ENCODE data around the gene CENPL.

CENPL gene

GRCh38 chr1:173824315-173825081 is at the start of gene CENPL, which contains the start of gene DARS2:
Gene CENPL (minus strand): TSS chr1:173824883. CDS start chr1:173811299, 13,584 bp downstream.
Gene DARS2 (plus strand): TSS chr1:173824673. CDS start chr1:173825230, 557 bp downstream.
- H3K4me3 Mint-ChIP-seq, result peak within 1 kb of the TSS; percentile 91
- peaks cover 48% of the 10 kb centered on the region for H3K36me3 Mint-ChIP-seq
- H3K27ac Mint-ChIP-seq, result peak within 1 kb of the TSS; percentile 97
- DNase-seq (ENCODE audit: low spot score in 2 of 2) (peak; percentile 70 to 94), ATAC-seq (peak; percentile 91)
- no peaks in the 10 kb centered on the region for H3K9me3 Mint-ChIP-seq
- H3K4me1 Mint-ChIP-seq, result peaks cover 23% of the 10 kb centered on the region

- Mint-ChIP-seq H3K4me1 (peaks cover 37% of the 10 kb centered on the region), H3K4me3 (peak overlapping the region; percentile 94)
Measured at GRCh38 chr1:173871500-173871899, 46.8 kb upstream of the CENPL start.

DNA sequence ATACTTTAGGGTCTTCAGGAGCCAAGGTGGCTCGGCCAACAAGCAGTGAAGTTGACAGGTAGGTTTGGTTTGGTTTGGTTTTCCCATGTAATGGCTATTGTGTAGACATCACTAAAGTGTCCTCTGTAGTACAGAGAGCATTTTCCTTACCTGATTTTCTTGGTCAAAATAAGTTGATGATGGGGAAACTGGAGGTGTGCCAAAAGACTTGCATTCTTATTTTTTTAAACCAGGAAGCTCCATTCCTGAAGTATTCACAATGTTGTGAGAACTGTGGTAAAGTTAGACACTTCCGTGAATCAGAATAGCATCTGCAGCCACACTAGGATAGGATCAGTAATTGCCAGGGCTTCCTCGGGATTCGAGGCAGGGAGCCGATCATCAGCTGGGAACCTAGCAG is 46.4 kb upstream of the CENPL start:
- DNase-seq (ENCODE audit: low spot score in 2 of 2), result no peak
- H3K36me3 Mint-ChIP-seq, result peaks cover 71% of the 10 kb centered on the region
- H3K9me3 Mint-ChIP-seq, result no peaks in the 10 kb centered on the region
- H3K27ac Mint-ChIP-seq, result peak overlapping the region; percentile 88
- H3K4me1 Mint-ChIP-seq, result peaks cover 41% of the 10 kb centered on the region
- H3K4me3 Mint-ChIP-seq, result peak overlapping the region; percentile 94
- no peak for ATAC-seq

More at GRCh38 chr1:173871500-173871899, 46.8 kb upstream of the CENPL start:
- peaks cover 71% of the 10 kb centered on the region for H3K36me3 Mint-ChIP-seq
- H3K27ac Mint-ChIP-seq, result peak overlapping the region; percentile 88
- DNase-seq (ENCODE audit: low spot score in 2 of 2) (no peak), ATAC-seq (no peak)
- no peaks in the 10 kb centered on the region for H3K9me3 Mint-ChIP-seq

- H3K36me3 Mint-ChIP-seq, result peaks cover 71% of the 10 kb centered on the region
- peaks cover 47% of the 10 kb centered on the region for H3K4me1 Mint-ChIP-seq
- ATAC-seq (peak; percentile 50), DNase-seq (ENCODE audit: low spot score in 2 of 2) (peak in 1 of 2 donors; percentile 75)
- no peaks in the 10 kb centered on the region for H3K9me3 Mint-ChIP-seq
- H3K27ac Mint-ChIP-seq, result peak overlapping the region; percentile 88
- H3K4me3 Mint-ChIP-seq, result peak overlapping the region; percentile 94
Measured at GRCh38 chr1:173870252-173871075, 45.8 kb upstream of the CENPL start.

- Mint-ChIP-seq H3K4me1 (peaks cover 62% of the 10 kb centered on the region), H3K4me3 (peak overlapping the region; percentile 94), H3K9me3 (no peaks in the 10 kb centered on the region), H3K27ac (peak overlapping the region; percentile 99), H3K36me3 (peaks cover 74% of the 10 kb centered on the region)
- ATAC-seq (no peak), DNase-seq (ENCODE audit: low spot score in 2 of 2) (no peak)
Measured at GRCh38 chr1:173869021-173869359, 44.3 kb upstream of the CENPL start.

- Mint-ChIP-seq H3K4me1 (peaks cover 65% of the 10 kb centered on the region), H3K36me3 (peaks cover 74% of the 10 kb centered on the region), H3K9me3 (no peaks in the 10 kb centered on the region), H3K27ac (peak within 1 kb of the TSS; percentile 99), H3K4me3 (peak within 1 kb of the TSS; percentile 94)
- peak; percentile 84 to 97 for DNase-seq (ENCODE audit: low spot score in 2 of 2)
- ATAC-seq, result peak; percentile 75
Measured at GRCh38 chr1:173868266-173869020, 43.8 kb upstream of the CENPL start, which contains the start of gene ZBTB37. Gene ZBTB37 (plus strand): TSS chr1:173868380. CDS start chr1:173870226, 1,846 bp downstream.

DNA sequence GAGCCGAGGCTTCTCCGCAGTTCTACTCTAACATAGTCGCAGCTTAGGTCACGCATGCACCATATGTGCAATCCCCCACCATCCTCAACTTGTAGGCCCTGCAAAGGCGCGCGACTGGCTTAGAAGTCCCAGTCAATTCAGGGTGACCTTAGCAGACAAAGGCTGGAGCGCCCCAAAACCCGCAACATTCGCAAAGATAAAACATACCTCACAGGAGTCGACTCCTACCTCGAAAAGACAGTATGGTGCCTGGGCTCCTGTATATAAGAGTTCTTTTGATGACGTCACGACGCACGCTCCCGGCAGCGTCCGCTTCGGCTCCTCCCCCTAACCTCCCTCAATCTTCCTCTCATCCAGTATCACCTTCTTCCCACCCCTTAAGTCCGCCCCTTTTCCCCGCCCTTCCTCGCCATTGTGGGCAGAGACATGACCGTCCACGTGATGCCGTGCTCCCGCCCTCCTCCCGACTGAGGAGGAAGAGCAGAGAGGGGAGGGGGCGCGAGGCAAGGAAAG is 43.1 kb upstream of the CENPL start, which contains the start of gene GAS5:
Gene GAS5, minus strand, starts transcription at position 237 of the 513 bp plus-strand sequence.
- peaks cover 67% of the 10 kb centered on the region for H3K4me1 Mint-ChIP-seq
- peaks cover 77% of the 10 kb centered on the region for H3K36me3 Mint-ChIP-seq
- H3K27ac Mint-ChIP-seq, result peak within 1 kb of the TSS; percentile 99
- H3K4me3 Mint-ChIP-seq, result peak within 1 kb of the TSS; percentile 94
- ATAC-seq (peak; percentile 82), DNase-seq (ENCODE audit: low spot score in 2 of 2) (peak; percentile 81 to 99)
- H3K9me3 Mint-ChIP-seq, result no peaks in the 10 kb centered on the region

GRCh38 chr1:173867141-173867752 is 42.6 kb upstream of the CENPL start:
- H3K4me3 Mint-ChIP-seq, result peak overlapping the region; percentile 94
- DNase-seq (ENCODE audit: low spot score in 2 of 2), result no peak
- no peak for ATAC-seq
- H3K27ac Mint-ChIP-seq, result peak overlapping the region; percentile 99
- H3K36me3 Mint-ChIP-seq, result peaks cover 82% of the 10 kb centered on the region
- H3K9me3 Mint-ChIP-seq, result no peaks in the 10 kb centered on the region
- H3K4me1 Mint-ChIP-seq, result peaks cover 72% of the 10 kb centered on the region

DNA sequence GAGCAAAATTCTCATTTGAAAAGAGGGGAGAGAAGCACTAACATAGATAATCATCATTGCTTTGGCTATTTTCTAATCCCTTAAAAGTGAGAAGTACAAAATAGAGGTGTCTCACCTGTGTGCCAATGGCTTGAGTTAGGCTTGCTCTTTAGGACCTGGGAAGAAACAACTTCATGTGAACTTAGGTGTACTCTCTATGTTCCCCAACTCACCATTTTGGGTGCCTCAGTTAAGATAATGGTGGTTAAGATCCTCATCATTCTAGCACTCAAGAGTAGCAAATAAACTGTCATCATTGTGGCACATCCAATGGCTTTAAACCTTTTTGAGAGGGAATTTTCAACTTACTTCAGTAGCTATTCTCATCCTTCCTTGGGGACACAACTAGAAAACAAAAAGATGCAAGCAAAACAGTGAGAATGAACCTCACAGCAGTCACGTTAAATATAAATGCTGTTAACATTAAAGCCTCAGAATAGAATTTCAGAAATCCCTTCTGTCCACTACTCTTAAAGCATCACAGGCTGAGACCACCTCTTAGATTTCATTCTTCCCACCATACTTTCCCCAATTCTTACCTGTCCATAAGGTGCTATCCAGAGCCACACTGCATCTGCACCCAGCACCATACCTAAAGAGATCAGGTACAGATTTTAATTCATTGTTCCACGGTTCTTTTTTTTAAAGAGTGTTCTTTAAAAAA is 41.9 kb upstream of the CENPL start:
- H3K9me3 Mint-ChIP-seq, result no peaks in the 10 kb centered on the region
- no peak for DNase-seq (ENCODE audit: low spot score in 2 of 2)
- H3K36me3 Mint-ChIP-seq, result peaks cover 86% of the 10 kb centered on the region
- no peak for ATAC-seq
- peak overlapping the region; percentile 94 for H3K4me3 Mint-ChIP-seq
- H3K4me1 Mint-ChIP-seq, result peaks cover 72% of the 10 kb centered on the region
- H3K27ac Mint-ChIP-seq, result peak overlapping the region; percentile 99

- DNase-seq (ENCODE audit: low spot score in 2 of 2) (no peak), ATAC-seq (no peak)
- no peaks in the 10 kb centered on the region for H3K9me3 Mint-ChIP-seq
- peak overlapping the region; percentile 99 for H3K27ac Mint-ChIP-seq
- peaks cover 89% of the 10 kb centered on the region for H3K36me3 Mint-ChIP-seq
- peak overlapping the region; percentile 94 for H3K4me3 Mint-ChIP-seq
- peaks cover 67% of the 10 kb centered on the region for H3K4me1 Mint-ChIP-seq
Measured at GRCh38 chr1:173865468-173866164, 40.9 kb upstream of the CENPL start.

GRCh38 chr1:173864179-173864867 is 39.6 kb upstream of the CENPL start:
- peak overlapping the region; percentile 99 for H3K27ac Mint-ChIP-seq
- ATAC-seq (no peak), DNase-seq (ENCODE audit: low spot score in 2 of 2) (no peak)
- no peaks in the 10 kb centered on the region for H3K9me3 Mint-ChIP-seq
- peak overlapping the region; percentile 94 for H3K4me3 Mint-ChIP-seq
- H3K4me1 Mint-ChIP-seq, result peaks cover 59% of the 10 kb centered on the region
- H3K36me3 Mint-ChIP-seq, result peaks cover 96% of the 10 kb centered on the region

- Mint-ChIP-seq H3K4me3 (peak overlapping the region; percentile 94), H3K4me1 (peaks cover 53% of the 10 kb centered on the region), H3K9me3 (no peaks in the 10 kb centered on the region), H3K27ac (peak overlapping the region; percentile 99), H3K36me3 (peaks cover 100% of the 10 kb centered on the region)
- no peak for DNase-seq (ENCODE audit: low spot score in 2 of 2)
- ATAC-seq, result no peak
Measured at GRCh38 chr1:173863224-173864161, 38.8 kb upstream of the CENPL start.

All from stimulated activated effector memory CD8-positive, alpha-beta T cell treated with anti-CD3 and anti-CD28 coated beads, Interleukin-12 subunit alpha, Interleukin-12 subunit beta, amount 100 ng/mL, for 72 hours (primary cell).